HCT116 (cell line): ENCODE results near the gene CAMSAP1.

Experiments used
- CEBPB ChIP-seq: IDR thresholded peaks from 2 replicates; pipeline ENCODE4 v1.6.1; 2012; ENCODE audit warnings: low read depth
- CTCF ChIP-seq, 3 experiments: fragments of 200-600 bp in 1 of 3; sonication (generic) in 1 of 3; IDR thresholded peaks in 2 of 3; conservative IDR thresholded peaks in 1 of 3; 2 replicates each; pipeline ENCODE4 v1.5.1; 2012 to 2017; ENCODE audit warnings: low read depth in 2 of 3, low read length in 2 of 3, antibody characterized with exemption in 1 of 3, borderline replicate concordance in 1 of 3, control low read depth in 1 of 3, mild to moderate bottlenecking in 1 of 3, mixed read lengths in 1 of 3, mixed run types in 1 of 3, moderate library complexity in 1 of 3; ENCODE audit not compliant: insufficient read depth in 1 of 3
- EGR1 ChIP-seq: IDR thresholded peaks from 2 replicates; pipeline ENCODE4 v1.6.1; 2012; ENCODE audit warnings: low read depth
- ELF1 ChIP-seq: IDR thresholded peaks from 2 replicates; pipeline ENCODE4 v1.6.1; 2012; ENCODE audit warnings: low read depth, borderline replicate concordance
- EZH2 ChIP-seq: fragments of 200-600 bp; sonication (generic); IDR thresholded peaks from 2 replicates; pipeline ENCODE4 v1.6.1; 2017; ENCODE audit warnings: antibody characterized with exemption, mixed run types
- EZH2phosphoT487 ChIP-seq: fragments of 200-600 bp; IDR thresholded peaks from 2 replicates; pipeline ENCODE4 v1.6.1; 2018; ENCODE audit warnings: antibody characterized with exemption, borderline replicate concordance
- POLR2A ChIP-seq: IDR thresholded peaks from 2 replicates; pipeline ENCODE4 v1.7.0; 2011; ENCODE audit warnings: borderline replicate concordance; ENCODE audit not compliant: insufficient read depth, insufficient read length; ENCODE audit errors: extremely low read depth
- POLR2AphosphoS5 ChIP-seq: IDR thresholded peaks from 2 replicates; pipeline ENCODE4 v1.6.1; 2011; ENCODE audit warnings: mild to moderate bottlenecking, low read depth, low read length, moderate library complexity
- RAD21 ChIP-seq: IDR thresholded peaks from 2 replicates; pipeline ENCODE4 v1.6.1; 2012; ENCODE audit warnings: low read depth, mild to moderate bottlenecking
- SIN3A ChIP-seq: IDR thresholded peaks from 2 replicates; pipeline ENCODE4 v1.6.1; 2012; ENCODE audit warnings: low read depth
- SP1 ChIP-seq: IDR thresholded peaks from 2 replicates; pipeline ENCODE4 v1.6.1; 2012; ENCODE audit warnings: low read depth
- TF ChIP-seq, protein P1 (sequence below): IDR thresholded peaks from 2 replicates; pipeline ENCODE4 v1.6.1; 2011; ENCODE audit warnings: mild to moderate bottlenecking, low read length, moderate library complexity; ENCODE audit not compliant: insufficient replicate concordance; ENCODE audit errors: extremely low read depth
- TF ChIP-seq, protein P2 (sequence below): IDR thresholded peaks from 2 replicates; pipeline ENCODE4 v1.6.1; 2012
- TF ChIP-seq, protein P3 (sequence below): IDR thresholded peaks from 2 replicates; pipeline ENCODE4 v1.6.1; 2012

DNA sequence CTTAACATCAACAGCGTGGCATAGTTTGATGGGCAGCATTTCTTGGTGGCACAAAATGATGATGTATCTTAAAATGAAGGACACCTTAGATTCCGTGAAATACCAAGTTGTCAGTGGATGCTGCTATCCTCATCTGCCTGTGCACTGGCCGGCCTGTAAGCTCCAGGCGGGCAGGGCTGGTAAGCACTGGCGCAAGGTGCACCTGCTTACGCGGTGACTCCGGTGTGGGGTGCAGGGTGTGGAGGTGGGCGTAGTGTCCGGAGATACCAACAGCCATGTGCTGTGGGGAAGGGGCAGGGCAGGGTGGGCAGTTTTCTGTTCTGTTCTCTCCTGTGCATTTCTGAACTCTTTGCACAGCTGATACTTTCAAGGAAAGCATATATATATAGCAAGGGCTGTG, 103.9 kb downstream of the CAMSAP1 start:
- TF ChIP-seq CTCF (IDR thresholded peaks at IDR 0.05 in 2 of 3, conservative IDR thresholded peaks at IDR 0.05 in 1 of 3; ENCODE audit: borderline replicate concordance in 1 of 3, insufficient read depth in 1 of 3, low read depth in 2 of 3, low read length in 2 of 3) = no peak
- no peak for TF ChIP-seq ELF1
- TF ChIP-seq, protein P1, sequence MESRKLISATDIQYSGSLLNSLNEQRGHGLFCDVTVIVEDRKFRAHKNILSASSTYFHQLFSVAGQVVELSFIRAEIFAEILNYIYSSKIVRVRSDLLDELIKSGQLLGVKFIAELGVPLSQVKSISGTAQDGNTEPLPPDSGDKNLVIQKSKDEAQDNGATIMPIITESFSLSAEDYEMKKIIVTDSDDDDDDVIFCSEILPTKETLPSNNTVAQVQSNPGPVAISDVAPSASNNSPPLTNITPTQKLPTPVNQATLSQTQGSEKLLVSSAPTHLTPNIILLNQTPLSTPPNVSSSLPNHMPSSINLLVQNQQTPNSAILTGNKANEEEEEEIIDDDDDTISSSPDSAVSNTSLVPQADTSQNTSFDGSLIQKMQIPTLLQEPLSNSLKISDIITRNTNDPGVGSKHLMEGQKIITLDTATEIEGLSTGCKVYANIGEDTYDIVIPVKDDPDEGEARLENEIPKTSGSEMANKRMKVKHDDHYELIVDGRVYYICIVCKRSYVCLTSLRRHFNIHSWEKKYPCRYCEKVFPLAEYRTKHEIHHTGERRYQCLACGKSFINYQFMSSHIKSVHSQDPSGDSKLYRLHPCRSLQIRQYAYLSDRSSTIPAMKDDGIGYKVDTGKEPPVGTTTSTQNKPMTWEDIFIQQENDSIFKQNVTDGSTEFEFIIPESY = no peak
- TF ChIP-seq EZH2phosphoT487 = no peak
- no peak for TF ChIP-seq EZH2
- TF ChIP-seq, protein P2, sequence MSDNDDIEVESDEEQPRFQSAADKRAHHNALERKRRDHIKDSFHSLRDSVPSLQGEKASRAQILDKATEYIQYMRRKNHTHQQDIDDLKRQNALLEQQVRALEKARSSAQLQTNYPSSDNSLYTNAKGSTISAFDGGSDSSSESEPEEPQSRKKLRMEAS = no peak
- TF ChIP-seq POLR2A = no peak
- TF ChIP-seq POLR2AphosphoS5 = no peak
- TF ChIP-seq RAD21 = no peak
- TF ChIP-seq, protein P3, sequence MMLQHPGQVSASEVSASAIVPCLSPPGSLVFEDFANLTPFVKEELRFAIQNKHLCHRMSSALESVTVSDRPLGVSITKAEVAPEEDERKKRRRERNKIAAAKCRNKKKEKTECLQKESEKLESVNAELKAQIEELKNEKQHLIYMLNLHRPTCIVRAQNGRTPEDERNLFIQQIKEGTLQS = no peak
- no peak for TF ChIP-seq SP1
- no peak for TF ChIP-seq SIN3A
- TF ChIP-seq EGR1 = no peak
- no peak for TF ChIP-seq CEBPB
